SK-N-MC (cell line): ENCODE data around the gene NSUN2.
"Not testable (repeated sequence)": the region's sequence is repeated elsewhere in the genome, so short reads cannot be mapped to it uniquely, and the experiment has no call there.

Experiments used
- DNase-seq: peaks from one replicate; pipeline ENCODE4 v3.0.0-alpha.2; 2011; ENCODE audit warnings: low read depth, low spot score
- H3K27ac ChIP-seq: fragments of 200-600 bp; sonication (generic); 2 replicates; pipeline ENCODE4 v1.5.1; 2016; ENCODE audit warnings: mixed run types
- H3K36me3 ChIP-seq: fragments of 200-600 bp; sonication (generic); 2 replicates; pipeline ENCODE4 v1.6.1; 2017; ENCODE audit warnings: antibody characterized with exemption, low read length, mixed read lengths; ENCODE audit not compliant: insufficient read depth
- H3K4me3 ChIP-seq: fragments of 200-600 bp; sonication (generic); 2 replicates; pipeline ENCODE4 v1.5.1; 2016
- H3K9ac ChIP-seq: fragments of 200-600 bp; sonication (generic); 2 replicates; pipeline ENCODE4 v1.8.0; 2017; ENCODE audit warnings: mixed run types, mixed read lengths; ENCODE audit not compliant: insufficient read length
- H3K9me3 ChIP-seq: fragments of 200-600 bp; sonication (generic); 2 replicates; pipeline ENCODE4 v1.6.1; 2017; ENCODE audit warnings: low read depth, mild to moderate bottlenecking, antibody characterized with exemption, low read length, moderate library complexity, mixed read lengths
- EZH2 ChIP-seq: fragments of 200-600 bp; sonication (generic); IDR thresholded peaks from one replicate; pipeline ENCODE4 v1.6.1; 2017; ENCODE audit warnings: antibody characterized with exemption
- FOXP2 ChIP-seq: optimal IDR thresholded peaks from 2 replicates; pipeline ENCODE3; 2011; ENCODE audit warnings: mild to moderate bottlenecking, moderate library complexity; ENCODE audit not compliant: insufficient read depth; ENCODE audit errors: extremely low read length, control extremely low read depth
- POLR2AphosphoS5 ChIP-seq: IDR thresholded peaks from 2 replicates; pipeline ENCODE4 v1.6.1; 2012; ENCODE audit warnings: mild to moderate bottlenecking, low read depth, low read length, borderline replicate concordance

Gene NSUN2

GRCh38 chr5:6674421-6674820 lies 41.6 kb upstream of the NSUN2 start:
- no peak for TF ChIP-seq POLR2AphosphoS5
- H3K27ac ChIP-seq, result no peak overlapping the region
- no peak for DNase-seq
- no peaks in the 10 kb centered on the region for H3K36me3 ChIP-seq
- H3K9me3 ChIP-seq, result no peaks in the 10 kb centered on the region
- no peak overlapping the region for H3K9ac ChIP-seq
- H3K4me3 ChIP-seq, result no peak overlapping the region

DNA sequence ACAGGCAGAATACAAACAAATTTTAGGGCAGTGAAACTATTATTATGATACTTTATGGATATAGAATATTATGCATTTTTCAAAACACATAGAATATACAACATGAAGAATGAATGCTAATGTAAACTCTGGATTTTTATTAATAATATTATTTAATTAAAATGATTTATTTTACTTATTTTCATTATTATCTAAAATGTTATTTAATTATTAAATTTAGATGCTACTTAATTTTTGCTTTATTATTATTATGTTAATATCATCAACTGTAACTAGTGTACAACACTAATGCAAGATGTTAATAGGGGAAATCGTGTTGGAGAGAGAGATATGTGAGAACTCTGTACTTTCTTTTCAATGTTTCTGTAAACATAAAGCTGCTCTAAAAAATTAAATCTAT lies 41.1 kb upstream of the NSUN2 start:
- DNase-seq, result no peak
- Histone ChIP-seq H3K9me3 (no peaks in the 10 kb centered on the region), H3K4me3 (no peak overlapping the region), H3K36me3 (no peaks in the 10 kb centered on the region), H3K27ac (no peak overlapping the region), H3K9ac (no peak overlapping the region)
- no peak for TF ChIP-seq POLR2AphosphoS5
- TF ChIP-seq FOXP2, result no peak
- TF ChIP-seq EZH2, result no peak

DNA sequence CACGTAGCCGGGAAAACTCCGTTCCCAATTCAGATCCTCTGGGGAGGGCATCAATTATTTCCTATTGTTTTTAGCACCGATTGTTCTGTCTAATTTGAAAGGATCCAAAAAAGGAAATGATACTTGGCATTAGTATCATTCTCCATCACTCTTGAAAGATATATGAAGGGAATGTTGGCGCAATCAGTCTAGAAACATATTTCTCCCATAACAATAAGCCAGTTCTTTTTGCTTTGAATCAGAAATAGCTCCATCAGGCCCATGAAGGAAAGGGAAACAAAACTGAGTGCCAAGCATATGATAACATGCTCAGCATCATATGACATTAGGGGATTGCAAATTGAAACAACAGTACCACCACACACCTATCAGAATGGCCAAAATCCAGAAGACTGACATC lies 40.2 kb upstream of the NSUN2 start:
- no peak for TF ChIP-seq FOXP2
- no peak for TF ChIP-seq EZH2
- no peak for TF ChIP-seq POLR2AphosphoS5

GRCh38 chr5:6668717-6669116 lies 35.9 kb upstream of the NSUN2 start:
- not testable (repeated sequence) for H3K9me3 ChIP-seq, H3K9ac ChIP-seq, DNase-seq, H3K27ac ChIP-seq, H3K4me3 ChIP-seq, H3K36me3 ChIP-seq

More for the DNA sequence above, 40.2 kb upstream of the NSUN2 start:
- no peak overlapping the region for H3K9ac ChIP-seq
- H3K9me3 ChIP-seq, result no peaks in the 10 kb centered on the region
- H3K27ac ChIP-seq, result no peak overlapping the region
- H3K4me3 ChIP-seq, result no peak overlapping the region
- DNase-seq, result no peak
- H3K36me3 ChIP-seq, result no peaks in the 10 kb centered on the region

- TF ChIP-seq EZH2 (no peak), FOXP2 (no peak), POLR2AphosphoS5 (no peak)
These were observed 34.8 kb upstream of the NSUN2 start for GRCh38 chr5:6667648-6668047.

GRCh38 chr5:6666762-6667161 lies 33.9 kb upstream of the NSUN2 start:
- no peaks in the 10 kb centered on the region for H3K36me3 ChIP-seq
- no peak for TF ChIP-seq FOXP2
- no peak for TF ChIP-seq EZH2
- no peak overlapping the region for H3K4me3 ChIP-seq
- no peak for DNase-seq
- H3K27ac ChIP-seq, result no peak overlapping the region
- no peak overlapping the region for H3K9ac ChIP-seq
- H3K9me3 ChIP-seq, result no peaks in the 10 kb centered on the region

More at GRCh38 chr5:6667648-6668047, 34.8 kb upstream of the NSUN2 start:
- H3K9me3 ChIP-seq, result no peaks in the 10 kb centered on the region
- no peak for DNase-seq
- no peak overlapping the region for H3K27ac ChIP-seq
- H3K9ac ChIP-seq, result no peak overlapping the region
- H3K36me3 ChIP-seq, result no peaks in the 10 kb centered on the region
- no peak overlapping the region for H3K4me3 ChIP-seq

DNA sequence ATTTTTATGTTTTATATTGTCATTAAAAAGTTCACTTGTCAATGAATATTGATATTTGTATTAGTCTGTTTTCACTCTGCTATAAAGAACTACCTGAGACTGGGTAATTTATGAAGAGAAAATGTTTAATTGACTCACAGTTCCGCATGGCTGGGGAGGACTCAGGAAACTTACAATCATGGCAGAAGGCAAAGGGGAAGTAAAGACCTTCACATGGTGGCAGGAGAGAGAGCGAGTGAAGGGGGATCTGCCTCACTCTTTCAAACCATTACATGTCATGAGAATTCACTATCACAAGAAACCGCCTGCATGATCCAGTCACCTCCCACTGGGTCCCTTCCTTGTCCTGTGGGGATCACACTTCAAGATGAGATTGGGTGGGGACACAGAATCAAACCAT lies 27.8 kb upstream of the NSUN2 start:
- peaks cover 7% of the 10 kb centered on the region for H3K9me3 ChIP-seq
- no peak overlapping the region for H3K27ac ChIP-seq
- TF ChIP-seq FOXP2, result no peak
- TF ChIP-seq POLR2AphosphoS5, result no peak
- no peak for TF ChIP-seq EZH2
- H3K36me3 ChIP-seq, result peaks cover 17% of the 10 kb centered on the region
- H3K9ac ChIP-seq, result no peak overlapping the region
- H3K4me3 ChIP-seq, result no peak overlapping the region
- DNase-seq, result no peak

- Histone ChIP-seq H3K27ac (no peak overlapping the region), H3K9me3 (peaks cover 7% of the 10 kb centered on the region), H3K36me3 (peaks cover 23% of the 10 kb centered on the region), H3K9ac (no peak overlapping the region), H3K4me3 (no peak overlapping the region)
- no peak for TF ChIP-seq FOXP2
- TF ChIP-seq EZH2, result no peak
- TF ChIP-seq POLR2AphosphoS5, result no peak
- no peak for DNase-seq
These were observed 27.3 kb upstream of the NSUN2 start for GRCh38 chr5:6659941-6660684.

- TF ChIP-seq POLR2AphosphoS5 (no peak), EZH2 (no peak), FOXP2 (no peak)
- H3K4me3 ChIP-seq, result no peak overlapping the region
- peaks cover 7% of the 10 kb centered on the region for H3K9me3 ChIP-seq
- no peak overlapping the region for H3K27ac ChIP-seq
- H3K9ac ChIP-seq, result no peak overlapping the region
- DNase-seq, result no peak
- peaks cover 27% of the 10 kb centered on the region for H3K36me3 ChIP-seq
These were observed 23.8 kb upstream of the NSUN2 start for GRCh38 chr5:6656680-6657079.
